ENCODE results near the gene KCNC2.

KCNC2 gene

DNA sequence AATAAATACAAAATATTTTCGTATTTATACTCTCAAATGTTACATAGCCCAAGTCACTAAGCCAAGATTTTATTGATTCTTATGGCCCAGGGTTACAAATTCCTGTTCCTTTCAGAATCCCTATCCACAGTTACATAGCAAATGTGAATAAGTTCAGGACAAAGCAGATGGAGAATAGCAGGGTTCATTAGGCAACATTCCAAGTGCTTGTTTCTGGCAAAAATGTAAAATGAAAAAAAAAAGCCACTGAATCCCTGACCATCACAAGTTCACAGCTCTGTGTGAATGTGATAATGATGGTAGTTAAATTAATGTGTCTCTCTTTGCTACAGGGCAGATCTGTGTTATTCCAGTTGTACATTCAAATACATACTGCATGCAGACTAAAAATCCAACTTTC is 74.6 kb downstream of the KCNC2 start:
- H3K36me3 Mint-ChIP-seq (ENCODE audit: low read depth): no peaks in the 10 kb centered on the region
- DNase-seq (ENCODE audit: low spot score): no peak
- H3K27me3 Mint-ChIP-seq (ENCODE audit: low read depth): no peaks in the 10 kb centered on the region
- no peak overlapping the region for H3K27ac Mint-ChIP-seq
- H3K4me3 Mint-ChIP-seq: no peak overlapping the region
- no peaks in the 10 kb centered on the region for H3K4me1 Mint-ChIP-seq (ENCODE audit: low read depth)
- H3K9me3 Mint-ChIP-seq: no peaks in the 10 kb centered on the region

DNA sequence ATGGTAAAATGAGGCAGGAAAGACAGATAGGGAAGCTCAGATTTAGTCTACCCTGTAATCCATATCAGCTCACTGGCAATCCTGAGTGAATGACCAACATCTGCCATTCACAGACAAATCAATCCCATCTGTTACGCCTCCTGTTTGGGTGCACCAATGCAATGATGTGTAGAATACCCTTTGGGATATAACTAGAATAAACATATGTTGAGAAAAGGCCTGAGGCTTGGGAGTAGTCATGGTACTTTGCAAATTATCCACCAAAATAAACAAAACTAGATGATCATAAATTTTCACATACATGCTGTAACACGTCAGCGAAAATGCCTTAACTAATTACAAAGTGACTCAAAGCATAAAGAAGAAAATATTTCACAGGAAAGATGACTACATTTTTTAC is 78.8 kb downstream of the KCNC2 start:
- Mint-ChIP-seq H3K9me3 (no peaks in the 10 kb centered on the region), H3K27ac (no peak overlapping the region), H3K4me3 (no peak overlapping the region), H3K4me1 (ENCODE audit: low read depth) (no peaks in the 10 kb centered on the region), H3K27me3 (ENCODE audit: low read depth) (no peaks in the 10 kb centered on the region), H3K36me3 (ENCODE audit: low read depth) (no peaks in the 10 kb centered on the region)
- no peak for DNase-seq (ENCODE audit: low spot score)

DNA sequence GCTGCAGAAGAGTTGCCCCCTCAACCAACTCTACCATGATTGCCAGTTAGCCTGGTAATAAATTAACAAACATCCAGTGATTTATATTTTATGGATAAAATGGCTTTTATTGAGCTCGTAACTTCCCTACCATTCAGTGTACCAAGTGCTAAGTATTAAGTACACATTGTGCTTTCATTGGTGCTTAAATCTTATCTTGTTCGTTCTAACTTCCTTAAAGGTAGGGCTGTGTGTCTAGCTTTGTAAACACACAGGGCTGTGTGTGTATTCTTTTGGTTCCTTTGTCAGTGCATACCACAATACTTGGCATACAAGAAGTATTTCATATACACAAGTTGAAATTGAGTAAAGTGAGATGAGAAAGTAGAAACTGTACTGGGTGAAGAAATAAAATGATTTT is 80.4 kb downstream of the KCNC2 start:
- Mint-ChIP-seq H3K27me3 (ENCODE audit: low read depth) (no peaks in the 10 kb centered on the region), H3K9me3 (no peaks in the 10 kb centered on the region), H3K27ac (no peak overlapping the region), H3K36me3 (ENCODE audit: low read depth) (no peaks in the 10 kb centered on the region), H3K4me1 (ENCODE audit: low read depth) (no peaks in the 10 kb centered on the region), H3K4me3 (no peak overlapping the region)
- DNase-seq (ENCODE audit: low spot score): no peak

DNA sequence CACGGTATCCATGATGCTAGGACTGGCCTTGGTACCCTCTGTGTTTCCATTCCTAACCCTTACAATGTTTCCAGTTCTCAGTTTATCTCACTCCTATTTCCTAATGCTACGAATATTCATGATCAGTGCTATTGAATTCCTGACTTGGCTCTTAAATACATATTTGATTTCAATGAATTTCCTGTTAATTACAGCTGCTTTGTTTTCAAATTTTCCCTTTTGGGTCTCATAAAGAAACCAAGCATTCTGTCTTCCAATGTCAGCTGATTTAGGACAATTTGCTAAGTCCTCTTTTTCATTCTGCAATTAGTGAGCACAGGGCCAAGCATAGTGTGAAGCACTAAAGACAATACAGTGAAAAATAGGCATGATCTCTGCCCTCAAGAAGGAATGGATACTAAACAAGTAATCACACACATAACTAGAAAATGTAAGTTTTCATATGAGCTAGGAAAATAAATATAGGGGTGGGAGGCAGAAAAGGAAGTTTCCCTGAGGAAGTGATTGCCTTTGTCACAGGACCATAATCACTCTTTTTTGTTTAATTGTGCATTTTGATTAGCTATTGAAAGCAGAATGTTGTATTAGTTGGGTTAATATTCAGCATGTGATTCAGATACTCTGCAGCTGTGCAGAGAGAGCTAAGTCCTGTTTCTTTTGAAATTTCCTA is 88.5 kb downstream of the KCNC2 start:
- no peak for DNase-seq (ENCODE audit: low spot score)
- no peaks in the 10 kb centered on the region for H3K4me1 Mint-ChIP-seq (ENCODE audit: low read depth)
- H3K36me3 Mint-ChIP-seq (ENCODE audit: low read depth): no peaks in the 10 kb centered on the region
- no peaks in the 10 kb centered on the region for H3K9me3 Mint-ChIP-seq
- no peaks in the 10 kb centered on the region for H3K27me3 Mint-ChIP-seq (ENCODE audit: low read depth)
- no peak overlapping the region for H3K27ac Mint-ChIP-seq
- H3K4me3 Mint-ChIP-seq: no peak overlapping the region

DNA sequence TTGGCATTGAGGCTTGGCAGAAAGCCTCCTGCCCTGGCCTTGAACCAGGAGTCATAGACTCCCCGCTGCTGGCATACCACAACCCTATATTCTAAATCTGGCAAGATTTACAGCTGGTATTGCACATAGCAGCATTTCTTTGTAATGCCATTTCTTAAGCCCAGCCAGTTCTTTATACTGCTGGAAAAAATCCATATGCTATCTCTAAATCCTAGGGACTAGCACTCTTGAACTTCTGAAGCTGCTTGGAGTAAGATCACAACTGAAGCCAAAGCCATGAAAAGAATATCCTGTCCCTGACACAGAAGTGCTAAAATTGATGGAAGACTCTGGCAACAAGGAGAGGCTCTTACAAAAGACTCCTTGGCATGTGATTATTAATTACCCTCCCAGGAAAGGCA is 89.3 kb downstream of the KCNC2 start:
- Mint-ChIP-seq H3K27ac (no peak overlapping the region), H3K27me3 (ENCODE audit: low read depth) (no peaks in the 10 kb centered on the region), H3K36me3 (ENCODE audit: low read depth) (no peaks in the 10 kb centered on the region), H3K4me1 (ENCODE audit: low read depth) (no peaks in the 10 kb centered on the region), H3K9me3 (no peaks in the 10 kb centered on the region), H3K4me3 (no peak overlapping the region)
- no peak for DNase-seq (ENCODE audit: low spot score)

DNA sequence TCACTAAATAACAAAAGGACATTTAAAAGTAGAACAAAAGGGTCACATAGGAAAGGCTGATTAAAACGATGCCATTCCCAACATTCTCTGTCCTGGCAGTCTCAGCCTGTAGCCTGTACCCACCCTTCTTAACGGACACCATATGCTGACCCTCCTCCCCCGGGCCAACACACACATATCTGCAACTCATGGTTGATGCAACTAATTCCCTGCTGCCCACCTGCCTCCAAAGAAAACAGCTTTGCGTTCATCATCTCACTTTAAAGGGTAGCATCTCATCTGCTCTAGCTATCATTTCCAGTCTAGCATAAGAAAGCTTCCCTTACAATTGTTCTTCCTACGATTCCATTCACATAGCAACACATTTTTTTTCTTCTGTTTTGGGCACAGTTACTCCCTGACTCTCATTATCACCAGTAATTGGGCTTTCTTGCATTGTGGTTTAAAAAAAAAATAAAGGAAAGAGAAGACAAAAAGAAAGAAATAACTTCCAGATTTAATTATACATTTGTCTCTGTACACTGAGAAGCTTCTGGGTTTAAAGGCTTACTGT is 92.9 kb downstream of the KCNC2 start:
- Mint-ChIP-seq H3K4me3 (no peak overlapping the region), H3K4me1 (ENCODE audit: low read depth) (no peaks in the 10 kb centered on the region), H3K9me3 (no peaks in the 10 kb centered on the region), H3K27ac (no peak overlapping the region), H3K36me3 (ENCODE audit: low read depth) (no peaks in the 10 kb centered on the region), H3K27me3 (ENCODE audit: low read depth) (no peaks in the 10 kb centered on the region)
- no peak for DNase-seq (ENCODE audit: low spot score)

DNA sequence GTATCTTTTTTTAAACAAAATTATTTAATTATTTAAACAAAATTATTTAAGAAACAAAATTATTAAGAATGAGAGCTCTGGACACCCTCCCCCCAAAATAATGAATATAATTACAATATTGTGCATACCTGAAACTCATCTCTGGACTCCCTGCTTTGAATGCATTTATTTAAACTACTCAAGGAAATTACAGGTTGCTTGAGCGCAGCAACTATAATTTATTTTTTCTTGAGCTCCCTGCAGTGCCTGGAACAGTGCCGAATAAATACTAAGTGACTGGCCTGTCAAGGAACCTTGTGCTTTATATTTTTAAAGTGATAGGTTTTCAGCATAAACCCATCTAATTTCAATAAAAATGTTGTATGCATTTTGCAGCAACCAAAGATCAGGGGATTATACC is 93.9 kb downstream of the KCNC2 start:
- Mint-ChIP-seq H3K4me1 (ENCODE audit: low read depth) (no peaks in the 10 kb centered on the region), H3K9me3 (no peaks in the 10 kb centered on the region), H3K27me3 (ENCODE audit: low read depth) (no peaks in the 10 kb centered on the region), H3K4me3 (no peak overlapping the region), H3K27ac (no peak overlapping the region), H3K36me3 (ENCODE audit: low read depth) (no peaks in the 10 kb centered on the region)
- no peak for DNase-seq (ENCODE audit: low spot score)

DNA sequence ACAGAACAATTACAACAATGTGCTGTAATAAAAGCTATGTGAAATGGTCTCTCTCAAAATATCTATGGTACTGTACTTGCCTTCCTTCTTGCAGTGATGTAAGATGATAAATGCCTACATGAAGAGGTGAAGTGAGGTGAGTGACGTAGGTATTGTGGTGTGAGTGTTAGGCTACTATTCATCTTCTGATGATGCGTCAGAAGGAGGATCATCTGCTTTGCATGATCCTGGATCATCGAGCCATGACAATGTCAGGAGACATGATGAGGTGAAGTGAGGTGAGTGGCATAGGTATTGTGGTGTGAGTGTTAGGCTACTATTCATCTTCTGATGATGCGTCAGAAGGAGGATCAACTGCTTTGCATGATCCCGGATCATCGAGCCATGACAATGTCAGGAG is 105.8 kb downstream of the KCNC2 start:
- H3K27me3 Mint-ChIP-seq (ENCODE audit: low read depth): no peaks in the 10 kb centered on the region
- no peak overlapping the region for H3K27ac Mint-ChIP-seq

DNA sequence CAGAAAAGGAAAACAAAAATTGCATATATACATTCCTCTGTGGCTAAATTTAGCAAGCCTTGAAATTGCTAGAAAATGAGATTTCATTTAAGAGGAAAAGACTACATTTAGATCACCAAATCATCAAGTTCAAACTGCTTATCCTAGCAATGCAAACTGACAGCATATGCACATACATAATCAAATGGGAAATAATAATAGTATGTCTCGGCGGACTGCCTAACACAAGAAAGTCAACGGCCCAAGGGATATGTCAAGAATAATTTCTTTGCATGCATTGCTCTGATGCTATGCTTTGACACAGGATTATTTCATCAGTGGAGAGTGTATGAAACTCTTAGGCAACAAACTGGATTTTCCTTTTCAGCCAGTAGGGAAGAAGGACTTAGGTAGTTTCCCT is 107.9 kb downstream of the KCNC2 start:
- Mint-ChIP-seq H3K36me3 (ENCODE audit: low read depth) (no peaks in the 10 kb centered on the region), H3K4me3 (no peak overlapping the region), H3K4me1 (ENCODE audit: low read depth) (no peaks in the 10 kb centered on the region), H3K27ac (no peak overlapping the region), H3K9me3 (no peaks in the 10 kb centered on the region), H3K27me3 (ENCODE audit: low read depth) (no peaks in the 10 kb centered on the region)
- DNase-seq (ENCODE audit: low spot score): no peak

More for the DNA sequence above, 105.8 kb downstream of the KCNC2 start:
- Mint-ChIP-seq H3K4me3 (no peak overlapping the region), H3K36me3 (ENCODE audit: low read depth) (no peaks in the 10 kb centered on the region), H3K4me1 (ENCODE audit: low read depth) (no peaks in the 10 kb centered on the region), H3K9me3 (no peaks in the 10 kb centered on the region)
- no peak for DNase-seq (ENCODE audit: low spot score)

DNA sequence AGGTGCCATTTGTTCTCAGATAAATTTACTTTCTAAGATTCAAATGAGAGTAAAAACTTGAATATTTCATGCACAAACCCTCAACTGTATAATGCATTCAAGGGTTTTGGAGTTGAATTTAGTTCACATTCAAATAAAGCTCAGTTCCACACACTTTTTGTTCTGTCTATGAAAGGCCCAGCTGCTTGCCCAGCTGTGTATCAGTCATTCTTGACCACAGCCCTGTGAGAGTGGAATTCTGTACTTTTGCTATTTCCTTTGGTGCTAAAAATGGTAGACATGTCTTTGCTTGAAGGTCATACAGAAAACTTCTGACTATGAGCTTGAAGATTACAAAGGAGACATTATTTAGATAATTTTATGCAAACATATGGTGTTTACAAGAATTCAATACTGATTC is 110.4 kb downstream of the KCNC2 start:
- no peaks in the 10 kb centered on the region for H3K27me3 Mint-ChIP-seq (ENCODE audit: low read depth)
- H3K4me3 Mint-ChIP-seq: no peak overlapping the region
- no peak for DNase-seq (ENCODE audit: low spot score)
- H3K36me3 Mint-ChIP-seq (ENCODE audit: low read depth): no peaks in the 10 kb centered on the region
- H3K27ac Mint-ChIP-seq: no peak overlapping the region
- no peaks in the 10 kb centered on the region for H3K4me1 Mint-ChIP-seq (ENCODE audit: low read depth)
- no peaks in the 10 kb centered on the region for H3K9me3 Mint-ChIP-seq

DNA sequence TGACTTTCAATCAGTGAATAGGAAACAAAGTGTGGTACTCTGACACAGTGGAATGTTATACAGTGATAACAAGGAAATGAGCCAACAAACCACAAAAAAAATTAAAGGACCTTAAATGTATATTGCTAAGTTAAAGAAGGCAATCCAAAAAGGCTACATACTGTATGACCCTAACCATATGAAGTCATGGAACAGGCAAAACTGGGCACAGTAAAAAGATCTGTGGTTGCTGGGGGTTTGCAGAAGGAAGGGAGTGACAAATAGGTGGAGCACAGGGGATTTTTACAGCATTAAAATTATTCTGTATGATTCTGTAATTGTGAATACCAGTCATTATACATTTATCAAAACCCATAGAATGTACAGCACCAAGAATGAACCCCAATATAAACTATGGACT is 112.6 kb downstream of the KCNC2 start:
- H3K27ac Mint-ChIP-seq: no peak overlapping the region
- no peak overlapping the region for H3K4me3 Mint-ChIP-seq
- DNase-seq (ENCODE audit: low spot score): no peak
- no peaks in the 10 kb centered on the region for H3K9me3 Mint-ChIP-seq
- no peaks in the 10 kb centered on the region for H3K27me3 Mint-ChIP-seq (ENCODE audit: low read depth)
- H3K4me1 Mint-ChIP-seq (ENCODE audit: low read depth): no peaks in the 10 kb centered on the region
- H3K36me3 Mint-ChIP-seq (ENCODE audit: low read depth): no peaks in the 10 kb centered on the region

DNA sequence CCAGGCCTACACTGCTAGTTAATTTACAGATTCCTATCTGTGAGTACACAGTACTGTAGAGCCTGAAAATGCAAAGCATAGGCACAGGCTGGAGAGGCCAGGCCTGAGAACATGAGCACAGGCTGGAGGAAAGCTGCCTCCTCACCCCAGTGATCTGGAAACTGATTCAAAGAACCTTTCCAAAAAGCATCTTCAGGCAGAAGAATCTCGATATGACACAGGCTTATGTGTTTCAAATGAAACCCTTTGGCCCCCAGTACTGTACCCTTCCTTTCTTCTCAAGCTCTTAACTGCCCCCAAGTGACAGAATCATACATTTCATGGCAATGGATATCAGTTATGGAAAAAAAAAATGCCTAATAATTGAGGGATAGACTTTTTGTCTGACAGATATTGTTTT is 122.0 kb downstream of the KCNC2 start:
- no peak overlapping the region for H3K4me3 Mint-ChIP-seq
- no peaks in the 10 kb centered on the region for H3K4me1 Mint-ChIP-seq (ENCODE audit: low read depth)
- no peaks in the 10 kb centered on the region for H3K36me3 Mint-ChIP-seq (ENCODE audit: low read depth)
- H3K27ac Mint-ChIP-seq: no peak overlapping the region
- DNase-seq (ENCODE audit: low spot score): no peak
- H3K27me3 Mint-ChIP-seq (ENCODE audit: low read depth): no peaks in the 10 kb centered on the region
- H3K9me3 Mint-ChIP-seq: no peaks in the 10 kb centered on the region

DNA sequence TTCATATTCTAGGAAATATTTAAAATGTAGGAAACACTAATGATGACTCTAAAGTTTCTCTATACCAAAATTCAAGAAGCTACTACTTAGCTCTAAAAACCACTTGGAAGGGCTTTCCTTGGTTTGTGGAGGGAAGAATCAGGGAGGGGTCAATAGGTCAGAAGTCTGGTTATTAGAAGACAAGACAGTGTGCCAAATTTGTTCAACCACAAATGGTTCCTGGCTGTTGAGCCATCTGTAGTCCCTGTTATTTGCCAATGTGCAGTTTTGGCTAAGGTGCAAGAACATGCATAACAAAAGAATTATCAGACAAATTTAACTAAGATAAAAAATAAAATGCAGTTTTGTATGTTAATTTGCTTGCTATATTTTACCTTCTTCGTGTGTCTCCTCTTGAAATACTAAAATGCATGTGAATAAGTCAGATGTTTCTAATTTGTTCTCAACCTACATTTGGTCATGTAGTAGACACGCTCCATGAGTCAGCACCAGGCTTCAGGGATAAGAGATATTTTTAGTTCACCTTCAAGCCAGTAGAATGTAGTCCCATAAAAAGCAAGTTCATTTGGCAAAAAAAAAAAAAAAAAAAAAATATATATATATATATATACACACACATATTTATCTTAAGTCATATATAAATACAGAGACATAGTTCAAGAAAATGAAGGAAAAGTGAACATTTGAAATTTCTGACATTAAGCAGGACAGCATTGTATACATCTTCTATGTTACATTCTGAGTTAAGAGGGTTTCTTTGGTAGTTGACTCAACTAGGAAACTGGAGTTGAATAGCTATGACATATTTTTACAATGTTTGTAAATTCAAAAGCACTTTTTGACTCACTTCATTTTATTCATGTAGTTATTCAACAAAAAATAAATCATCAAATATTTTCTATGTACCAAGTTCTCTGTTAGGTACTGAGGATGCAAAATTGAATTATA is 123.3 kb downstream of the KCNC2 start:
- Mint-ChIP-seq H3K9me3 (no peaks in the 10 kb centered on the region), H3K4me1 (ENCODE audit: low read depth) (no peaks in the 10 kb centered on the region), H3K4me3 (no peak overlapping the region), H3K27ac (no peak overlapping the region), H3K27me3 (ENCODE audit: low read depth) (no peaks in the 10 kb centered on the region), H3K36me3 (ENCODE audit: low read depth) (no peaks in the 10 kb centered on the region)
- no peak for DNase-seq (ENCODE audit: low spot score)

DNA sequence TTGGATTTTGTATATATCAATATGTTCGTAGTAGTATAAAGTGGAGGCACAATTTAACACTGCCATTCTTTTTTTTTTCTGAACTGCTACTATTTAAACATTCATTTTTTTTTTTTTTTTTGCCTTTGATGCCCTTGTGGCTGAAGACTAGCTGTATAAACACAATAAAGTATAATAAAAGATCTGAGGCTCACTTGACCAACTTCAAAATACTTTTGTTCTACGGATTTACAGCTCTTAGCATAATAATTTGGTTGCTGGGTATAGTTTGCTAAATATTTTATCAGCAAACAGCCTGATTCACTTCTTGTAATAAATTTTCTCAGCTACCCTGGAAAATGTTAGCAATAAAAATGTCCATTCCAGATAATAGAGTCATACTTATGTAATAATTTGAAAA is 128.3 kb downstream of the KCNC2 start:
- Mint-ChIP-seq H3K27ac (no peak overlapping the region), H3K4me3 (no peak overlapping the region), H3K9me3 (no peaks in the 10 kb centered on the region), H3K36me3 (ENCODE audit: low read depth) (no peaks in the 10 kb centered on the region), H3K4me1 (ENCODE audit: low read depth) (no peaks in the 10 kb centered on the region), H3K27me3 (ENCODE audit: low read depth) (no peaks in the 10 kb centered on the region)
- no peak for DNase-seq (ENCODE audit: low spot score)

All from T-helper 2 cell treated with Interferon-gamma antibody and Interleukin-4, amounts not matched to agents 5 μg/mL and 100 μg/mL, for 36 hours (primary cell).